GM19395 (cell line): ENCODE data around the gene PTPN14.

Source experiments
- ATAC-seq: cut with Tn5 transposase; IDR thresholded peaks from one replicate; pipeline ENCODE4 v1.9.1; 2021; ENCODE audit warnings: mild to moderate bottlenecking, moderate library complexity; ENCODE audit not compliant: unreplicated experiment

Gene PTPN14

DNA sequence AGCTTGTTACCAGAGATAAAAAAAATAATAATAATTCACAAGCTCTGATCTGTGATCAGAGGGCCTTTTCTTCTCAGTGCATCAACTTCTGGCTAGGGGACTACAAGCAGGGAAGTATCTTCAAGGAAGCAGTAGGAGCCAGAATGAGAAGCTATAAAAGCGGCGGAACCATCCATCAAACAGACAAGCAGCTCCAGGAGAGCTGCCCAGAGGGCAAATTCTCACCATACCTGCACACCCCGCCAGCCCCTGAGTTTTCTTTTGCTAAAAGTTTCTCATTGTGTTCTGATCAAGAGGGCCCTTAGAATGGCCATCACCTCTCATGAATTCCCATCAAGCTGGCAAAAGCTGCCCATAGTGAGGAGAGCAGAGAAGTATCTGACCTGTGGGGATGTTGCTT, 171.0 kb downstream of the PTPN14 start:
- ATAC-seq: no peak

DNA sequence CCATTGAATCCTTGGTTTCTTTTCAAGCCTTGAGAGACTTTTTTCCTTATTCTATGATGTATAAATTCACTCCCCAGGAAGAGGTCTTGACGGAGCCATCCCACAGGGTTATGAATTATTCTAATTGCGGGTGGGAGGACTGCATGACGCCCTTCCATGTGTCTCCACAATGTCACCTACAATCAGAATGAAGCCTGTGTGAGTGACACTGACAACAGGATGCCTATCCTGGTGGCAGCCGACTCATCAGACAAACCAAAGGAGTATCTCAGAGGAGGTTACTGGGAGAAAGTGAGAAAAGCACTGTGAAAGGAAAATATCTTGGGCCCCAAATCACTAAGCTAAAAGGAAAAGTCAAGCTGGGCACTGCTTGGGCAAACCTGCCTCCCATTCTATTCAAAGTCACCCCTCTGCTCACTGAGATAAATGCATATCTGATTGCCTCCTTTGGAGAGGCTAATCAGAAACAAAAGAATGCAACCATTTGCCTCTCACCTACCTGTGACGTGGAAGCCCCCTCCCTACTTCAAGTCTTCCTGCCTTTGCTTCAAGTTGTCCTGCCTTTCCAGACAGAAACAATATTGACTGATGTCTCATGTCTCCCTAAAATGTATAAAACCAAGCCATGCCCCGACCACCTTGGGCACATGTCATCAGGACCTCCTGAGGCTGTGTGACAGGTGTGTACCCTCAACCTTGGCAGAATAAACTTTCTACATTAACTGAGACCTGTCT, 172.0 kb downstream of the PTPN14 start:
- ATAC-seq: no peak

DNA sequence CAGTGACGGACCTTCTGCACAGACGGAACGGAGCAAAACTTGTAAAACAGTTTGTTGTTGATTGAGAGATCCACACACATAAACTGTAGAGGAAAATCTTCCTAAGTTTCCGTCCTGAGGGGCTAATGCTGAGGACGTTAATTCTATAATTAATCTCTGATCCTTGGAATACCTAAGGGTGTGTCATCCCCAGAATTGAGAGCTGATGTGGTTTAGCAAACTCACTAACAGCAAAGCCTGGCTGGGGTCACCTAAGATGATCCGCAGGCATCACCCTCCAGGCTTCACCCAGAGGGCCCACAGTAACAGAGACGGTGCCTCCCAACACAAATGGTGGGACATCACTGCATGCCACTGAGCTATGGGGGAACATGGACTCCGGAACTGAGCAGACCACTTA, 172.9 kb downstream of the PTPN14 start:
- no peak for ATAC-seq

DNA sequence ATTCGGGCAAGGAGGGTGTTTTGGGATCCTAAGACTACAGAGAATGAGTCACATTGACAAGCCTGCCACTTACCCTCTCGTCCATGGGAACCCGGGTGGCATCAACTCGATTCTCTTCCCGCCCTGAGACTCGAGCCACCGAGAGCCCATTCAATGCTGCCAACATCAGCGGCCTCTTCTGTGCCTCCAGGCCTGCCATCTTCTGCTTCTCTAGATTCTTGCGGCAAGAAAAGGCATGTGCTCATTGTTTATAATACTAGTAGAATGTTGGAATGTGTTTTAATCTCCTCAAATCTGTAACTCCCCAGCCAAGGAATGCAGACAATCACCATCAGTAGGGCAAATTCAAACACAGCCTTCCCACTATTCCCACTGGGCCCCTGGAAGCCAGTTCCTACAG, 173.5 kb downstream of the PTPN14 start:
- ATAC-seq: no peak

DNA sequence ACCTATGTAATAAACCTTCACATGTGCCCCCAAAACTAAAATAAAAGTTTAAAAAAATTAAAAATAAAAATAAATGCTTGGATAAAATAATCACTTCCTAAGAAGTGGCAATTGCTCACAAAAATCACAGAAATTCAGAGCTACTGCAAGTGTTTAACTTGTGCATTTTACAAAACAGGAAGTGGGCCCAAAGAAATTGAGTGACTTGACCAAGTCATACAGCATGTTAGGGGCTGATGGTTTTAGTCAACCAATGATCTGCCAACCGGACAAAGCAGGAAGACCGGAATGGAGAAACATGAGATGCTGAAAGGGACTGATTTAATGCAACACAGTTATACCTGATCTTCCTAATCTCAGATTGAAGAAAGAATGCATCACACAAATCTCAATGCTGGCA, 173.9 kb downstream of the PTPN14 start:
- no peak for ATAC-seq

DNA sequence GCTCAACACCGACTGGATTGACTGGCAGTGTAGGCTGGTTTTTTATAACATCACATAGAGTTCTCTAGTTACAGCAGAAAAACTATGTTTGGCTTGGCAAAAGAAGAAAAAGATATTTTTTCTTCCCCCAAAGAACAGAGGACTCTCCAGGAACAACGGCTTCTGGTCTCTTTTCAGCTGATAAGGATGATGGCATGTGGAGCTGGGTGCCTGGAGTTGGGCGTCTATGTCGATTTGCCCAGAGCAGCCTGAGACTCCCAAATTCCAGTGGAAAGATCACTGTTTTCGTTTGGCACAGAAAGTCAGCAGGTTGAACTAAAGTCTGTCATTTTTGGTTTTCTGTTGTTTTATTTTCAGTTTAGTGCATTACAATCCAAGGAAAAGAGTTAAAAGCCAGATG, 179.3 kb downstream of the PTPN14 start:
- ATAC-seq: no peak

DNA sequence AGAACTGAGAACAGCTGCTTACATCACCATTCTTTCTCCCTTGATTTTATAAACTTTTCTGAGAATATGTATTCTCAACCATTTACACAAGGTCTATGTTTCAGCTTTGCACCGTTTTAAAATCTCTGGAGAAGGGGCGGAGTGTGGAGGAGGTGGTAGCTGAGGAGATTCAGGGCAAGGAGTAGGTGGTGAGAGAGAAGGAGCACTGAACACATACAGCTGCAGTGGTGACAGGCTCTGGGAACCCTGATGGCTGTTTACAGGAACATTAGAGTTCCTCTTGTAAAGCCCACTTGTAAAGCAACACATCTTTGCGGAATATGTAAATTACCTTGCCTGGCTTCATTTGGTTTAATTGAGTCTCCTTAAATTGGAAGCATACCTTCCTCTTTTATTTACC, 180.8 kb downstream of the PTPN14 start:
- ATAC-seq: no peak

DNA sequence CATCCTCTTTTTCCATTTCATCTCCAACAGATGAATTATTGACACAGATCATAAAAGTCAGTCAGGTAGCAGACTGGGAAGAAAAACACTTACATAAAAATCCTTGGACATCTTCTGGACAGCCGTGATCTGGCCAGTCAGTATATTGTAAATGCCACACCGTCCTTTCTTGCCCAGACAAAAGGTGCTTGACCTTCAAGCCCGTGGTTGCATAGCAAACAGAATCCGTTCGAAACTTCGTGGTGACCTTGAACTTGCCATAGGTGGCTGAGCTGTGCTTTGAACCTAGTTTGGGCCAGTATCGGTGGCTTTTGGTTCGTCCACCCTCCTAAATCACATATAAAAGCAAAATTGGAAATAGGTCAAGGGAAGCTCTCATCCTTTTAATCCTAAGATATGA, 182.0 kb downstream of the PTPN14 start:
- no peak for ATAC-seq

DNA sequence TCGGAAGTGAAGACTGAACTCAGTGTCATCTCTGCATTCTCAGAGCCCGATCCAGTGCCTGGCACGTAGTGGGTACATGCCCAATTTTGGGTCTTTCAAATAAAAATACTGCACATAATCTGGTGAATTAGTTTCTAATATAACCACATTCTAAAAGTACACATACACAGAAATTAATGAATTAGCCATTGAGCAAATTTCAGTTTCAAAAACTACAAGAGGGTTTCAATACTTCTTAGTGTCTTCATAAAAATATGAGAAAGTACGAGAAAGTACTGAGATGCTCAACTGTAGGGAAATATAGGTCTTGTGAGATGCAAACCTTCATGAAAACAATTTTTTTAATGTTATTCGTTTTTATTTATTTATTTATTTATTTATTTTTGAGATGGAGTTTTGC, 183.6 kb downstream of the PTPN14 start:
- ATAC-seq: no peak

DNA sequence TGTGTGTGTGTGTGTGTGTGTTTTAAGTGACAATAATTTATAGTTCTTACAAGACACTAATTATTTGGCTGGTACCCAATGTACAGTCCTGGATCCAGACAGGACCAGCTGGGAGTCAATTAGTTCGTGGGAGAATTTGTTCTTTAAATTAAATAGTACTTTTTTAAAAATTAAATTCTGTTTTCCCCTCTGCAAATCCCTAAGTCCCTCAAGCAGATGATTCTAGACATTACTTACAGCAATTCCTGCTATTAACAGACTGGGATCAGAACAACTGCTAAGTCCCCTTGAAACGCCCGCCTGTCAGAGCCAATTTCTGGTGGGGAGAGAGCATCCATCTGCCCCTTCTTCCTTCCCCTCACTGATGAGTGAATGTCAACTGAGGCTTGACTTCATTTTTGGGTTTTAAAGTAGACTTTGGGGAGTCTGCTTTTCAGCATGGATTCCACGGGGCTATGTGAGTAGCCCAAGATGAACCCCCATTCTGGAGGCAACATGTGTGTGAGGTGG, 186.6 kb downstream of the PTPN14 start:
- ATAC-seq: no peak

DNA sequence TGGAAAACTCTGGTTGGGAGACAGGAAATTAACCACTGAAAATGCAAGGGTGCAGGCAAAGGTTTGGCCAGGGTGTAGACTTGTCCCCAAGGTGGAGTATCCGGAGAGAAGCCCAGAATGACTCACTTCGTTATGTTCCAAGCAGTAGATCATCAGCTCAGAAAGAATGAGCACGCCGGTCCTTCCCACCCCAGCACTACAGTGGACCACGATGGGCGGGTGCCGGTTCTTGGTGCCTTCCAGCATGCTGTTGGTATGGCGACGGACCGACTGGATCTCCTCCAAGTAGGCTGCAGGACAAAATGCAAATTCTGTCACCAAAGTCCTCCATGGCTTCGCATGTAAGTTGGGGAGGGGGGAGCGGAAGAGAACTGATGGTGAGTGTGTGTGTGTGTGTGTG, 187.0 kb downstream of the PTPN14 start:
- no peak for ATAC-seq

DNA sequence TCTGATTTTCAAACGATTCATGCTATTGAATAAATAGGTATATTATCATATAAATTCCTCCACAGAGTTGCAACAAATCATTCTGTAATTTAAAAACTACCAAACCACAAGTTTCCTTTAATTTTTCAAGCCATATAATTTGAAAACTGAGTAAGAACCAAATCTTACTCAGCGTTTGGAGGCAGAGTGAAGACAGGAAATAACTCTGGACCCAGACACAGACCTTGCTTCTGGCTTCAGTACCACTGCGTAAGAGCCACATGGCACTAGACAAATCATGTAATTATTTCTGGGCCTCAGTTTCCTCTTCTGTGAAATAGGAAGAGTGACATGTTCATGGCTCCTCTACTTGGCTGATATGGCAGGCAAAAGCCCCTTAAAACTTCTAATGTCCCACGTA, 188.0 kb downstream of the PTPN14 start:
- ATAC-seq: no peak

DNA sequence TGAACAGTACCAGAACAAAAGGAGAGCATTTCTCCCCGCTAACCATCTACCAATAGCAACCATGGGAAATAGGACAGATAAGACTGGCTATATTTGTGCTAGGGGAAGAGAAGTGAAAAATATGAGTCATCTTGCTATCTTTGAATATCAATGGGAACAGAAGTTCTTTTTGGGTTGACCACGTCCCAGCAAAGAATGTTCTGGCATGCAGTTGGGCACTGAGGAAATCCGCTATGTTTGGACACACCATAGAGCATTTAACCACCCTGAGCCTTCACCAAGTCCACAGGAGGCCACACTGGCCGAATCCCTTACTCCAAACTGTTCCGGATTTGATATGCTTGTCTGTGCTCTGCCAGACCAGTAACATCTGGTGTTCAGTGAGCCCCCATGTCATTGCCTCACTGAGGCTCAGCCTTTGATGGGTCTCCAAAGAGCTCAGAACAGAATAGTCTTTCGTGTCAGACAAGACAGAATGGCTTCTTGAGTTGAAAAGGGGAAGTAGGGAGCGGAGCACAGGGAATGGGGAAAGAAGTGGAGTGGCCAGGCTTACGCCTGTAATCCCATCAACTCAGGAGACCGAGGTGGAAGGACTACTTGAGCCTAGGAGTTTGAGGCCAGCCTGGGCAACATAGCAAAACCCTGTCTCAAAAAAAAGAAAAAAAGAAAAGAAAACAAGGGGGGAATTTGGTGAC, 189.1 kb downstream of the PTPN14 start:
- ATAC-seq: no peak

DNA sequence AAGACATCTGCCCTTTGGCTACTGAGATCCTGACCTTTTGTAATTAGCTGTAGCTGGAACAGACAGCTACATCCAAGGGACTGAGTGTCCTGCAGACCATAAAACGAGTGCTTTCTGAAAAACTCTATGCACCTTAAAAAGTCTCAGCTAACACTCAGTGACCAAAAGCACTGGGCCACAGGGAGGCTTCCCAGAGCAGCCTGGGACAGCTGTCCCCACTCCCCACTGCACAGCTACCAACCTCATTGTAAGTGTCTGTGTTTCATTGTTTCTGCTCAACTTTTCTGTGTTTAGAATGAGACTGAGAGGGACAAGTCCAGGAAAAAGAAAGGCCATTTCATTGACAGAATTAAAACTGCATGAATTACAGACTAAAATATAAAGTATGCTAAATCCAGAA, 189.8 kb downstream of the PTPN14 start:
- ATAC-seq: no peak

DNA sequence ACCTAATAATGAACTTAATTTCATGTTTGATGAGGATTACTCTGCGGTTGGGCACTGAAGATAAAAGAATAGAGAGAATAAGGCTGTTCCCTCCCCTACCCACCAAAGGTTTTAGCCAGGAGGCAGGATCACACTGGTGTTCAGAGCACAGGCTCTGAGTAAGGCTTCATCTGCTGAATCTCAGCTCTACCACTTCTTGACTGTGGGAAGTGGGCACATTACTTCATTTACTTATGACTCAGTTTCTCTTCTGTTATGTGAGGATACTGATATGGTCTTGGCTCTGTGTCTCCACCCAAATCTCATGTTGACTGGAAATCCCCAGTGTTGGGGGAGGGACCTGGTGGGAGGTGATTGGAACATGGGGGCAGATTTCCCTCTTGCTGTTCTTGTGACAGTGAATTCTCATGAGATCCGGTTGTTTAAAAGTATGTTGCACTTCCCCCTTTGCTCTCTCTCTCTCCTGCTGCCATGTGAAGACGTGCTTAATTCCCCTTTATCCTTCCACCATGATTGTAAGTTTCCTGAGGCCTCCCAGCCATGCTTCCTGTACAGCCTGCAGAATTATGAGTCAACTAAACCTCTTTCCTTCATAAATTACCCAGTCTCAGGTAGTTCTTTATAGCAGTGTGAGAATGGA, 190.8 kb downstream of the PTPN14 start:
- ATAC-seq: no peak

DNA sequence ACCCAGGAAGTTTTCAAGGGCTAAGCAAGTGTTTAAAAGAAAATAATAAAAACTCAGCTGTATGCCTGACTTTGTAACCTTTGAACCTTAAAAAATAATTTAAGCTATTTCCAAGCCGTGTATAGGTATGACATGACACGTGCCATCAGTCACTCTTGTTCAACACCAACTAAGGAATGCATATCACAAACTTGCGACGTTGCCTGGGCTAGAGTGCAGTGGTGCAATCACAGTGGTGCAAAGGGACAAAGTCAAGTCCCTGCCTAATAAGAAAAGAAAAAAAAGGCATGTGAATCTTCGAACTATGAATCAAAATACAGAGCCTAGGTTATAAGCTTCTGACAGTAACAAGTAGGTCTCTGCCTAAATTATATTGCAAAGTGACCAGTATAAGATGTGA, 191.3 kb downstream of the PTPN14 start:
- no peak for ATAC-seq

DNA sequence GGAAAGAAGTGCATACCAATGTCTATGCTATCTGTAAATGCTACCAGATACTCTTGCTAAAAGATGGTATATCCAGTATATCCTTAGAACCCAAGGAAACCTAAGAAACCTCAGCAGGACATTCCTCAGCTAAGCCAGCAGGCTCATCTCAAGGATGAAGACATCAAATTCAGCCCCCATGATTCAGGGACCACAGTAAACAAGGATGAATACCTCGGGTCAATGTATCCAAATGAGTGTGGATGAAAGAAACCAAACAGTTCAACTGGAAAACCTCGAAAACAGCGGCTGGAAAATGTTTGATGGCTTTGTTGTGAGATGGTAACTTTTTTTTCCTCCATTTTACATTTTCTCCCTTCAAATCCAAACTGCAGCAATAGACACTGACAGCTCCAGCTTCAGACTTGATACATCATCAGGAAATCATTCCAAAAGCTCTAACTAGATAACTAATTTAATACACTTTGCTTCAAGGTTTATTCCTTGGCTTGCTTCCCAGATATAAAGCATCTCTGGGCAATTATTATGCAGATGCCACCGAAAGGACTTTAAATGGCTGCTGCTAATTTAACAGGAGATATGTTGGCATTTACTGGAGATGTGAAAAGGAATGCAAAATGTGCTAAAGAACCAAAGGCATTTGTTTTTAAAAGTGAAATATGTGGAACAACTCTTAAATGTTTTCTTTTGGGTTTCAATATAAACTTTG, 196.8 kb downstream of the PTPN14 start:
- ATAC-seq: no peak

DNA sequence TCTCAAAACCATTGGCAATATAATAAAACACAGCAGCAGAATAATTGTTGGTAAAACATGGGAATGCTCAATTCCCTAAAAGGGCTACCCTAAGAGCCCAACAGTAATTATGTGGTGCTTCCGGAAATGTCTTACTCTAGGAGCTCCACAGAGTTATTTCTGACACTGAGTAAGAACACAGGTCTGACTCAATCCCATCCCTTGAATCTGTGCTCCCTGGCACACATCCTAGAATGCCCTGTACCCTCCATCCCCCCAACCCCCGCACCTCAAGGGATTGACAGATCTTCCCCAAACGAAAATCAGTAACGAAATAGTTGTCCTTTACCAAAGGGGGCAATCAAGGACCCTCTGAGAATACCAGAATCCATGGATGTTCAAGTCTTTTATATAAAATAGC, 198.6 kb downstream of the PTPN14 start:
- no peak for ATAC-seq

DNA sequence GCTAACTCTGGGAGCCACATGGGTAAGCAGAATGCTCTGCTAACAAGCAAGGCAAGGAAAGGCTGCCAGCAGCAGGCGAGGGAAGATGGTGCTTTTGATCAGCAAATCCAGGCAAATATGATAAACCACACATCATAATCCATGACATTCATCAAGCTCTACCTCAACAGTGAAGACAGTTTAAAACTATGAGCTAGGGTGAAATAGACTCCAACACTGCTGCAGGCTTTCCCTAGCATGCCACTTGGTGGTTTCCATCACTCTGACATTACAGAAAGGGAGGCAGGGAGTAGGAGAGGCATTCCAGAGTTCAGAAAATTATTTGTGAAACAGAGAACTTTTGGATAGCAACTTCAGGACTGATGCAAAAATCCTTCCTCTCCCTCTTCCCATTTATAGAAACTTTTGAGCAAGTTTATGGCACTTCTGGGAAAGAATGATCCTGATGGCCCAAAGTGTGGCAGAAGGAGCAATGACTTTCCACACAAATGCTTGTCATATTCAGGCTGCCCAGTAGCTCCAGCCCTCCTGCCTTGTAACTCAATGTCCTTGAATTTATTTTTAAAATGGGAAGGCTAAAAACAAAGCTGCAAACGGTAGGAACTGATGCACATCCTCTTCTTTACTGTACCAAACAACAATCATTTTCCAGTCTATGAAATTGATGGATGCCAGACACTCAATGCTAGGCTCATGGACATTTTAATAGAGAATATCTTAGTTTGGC, 199.7 kb downstream of the PTPN14 start:
- no peak for ATAC-seq

DNA sequence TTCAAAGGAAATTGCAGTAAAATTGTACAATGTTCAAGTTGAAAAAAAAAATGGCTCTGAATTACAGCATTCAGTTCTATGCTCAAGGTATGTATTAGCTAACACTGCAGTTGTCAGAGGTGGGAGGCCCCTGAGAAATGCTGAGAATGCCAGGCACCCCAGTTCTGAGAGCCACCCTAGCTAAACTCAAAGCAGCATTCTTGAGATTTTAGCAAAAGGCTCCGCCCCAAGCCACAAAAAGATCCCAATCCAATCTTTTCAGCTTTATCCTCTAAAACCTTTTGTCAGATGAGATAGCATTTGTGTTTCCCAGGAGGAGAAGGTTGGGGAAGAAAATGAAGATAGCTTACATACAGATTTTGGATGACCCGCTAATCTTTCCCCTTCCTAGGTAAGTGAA, 201.6 kb downstream of the PTPN14 start:
- ATAC-seq: no peak

DNA sequence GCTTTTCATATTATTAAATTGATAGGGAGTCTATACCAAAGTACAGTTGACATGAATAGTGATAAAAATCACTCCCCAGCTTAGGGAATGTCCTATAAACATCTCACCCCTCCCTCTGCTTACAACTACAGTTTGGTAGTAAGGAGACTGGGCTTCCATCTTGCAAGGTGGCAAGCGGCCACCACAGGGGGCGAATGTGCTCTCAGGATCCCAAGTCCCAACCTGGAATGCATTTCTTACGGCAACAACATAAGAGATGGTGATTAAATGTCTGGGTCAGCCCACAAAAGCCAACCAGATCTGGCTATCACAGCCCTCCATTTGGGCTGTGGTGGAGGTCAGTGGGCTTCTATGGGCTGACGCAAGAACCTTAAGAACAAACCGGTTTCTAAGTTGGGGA, 202.4 kb downstream of the PTPN14 start:
- no peak for ATAC-seq
